ENCODE data around the gene PTGIR.

Gene PTGIR, protein sequence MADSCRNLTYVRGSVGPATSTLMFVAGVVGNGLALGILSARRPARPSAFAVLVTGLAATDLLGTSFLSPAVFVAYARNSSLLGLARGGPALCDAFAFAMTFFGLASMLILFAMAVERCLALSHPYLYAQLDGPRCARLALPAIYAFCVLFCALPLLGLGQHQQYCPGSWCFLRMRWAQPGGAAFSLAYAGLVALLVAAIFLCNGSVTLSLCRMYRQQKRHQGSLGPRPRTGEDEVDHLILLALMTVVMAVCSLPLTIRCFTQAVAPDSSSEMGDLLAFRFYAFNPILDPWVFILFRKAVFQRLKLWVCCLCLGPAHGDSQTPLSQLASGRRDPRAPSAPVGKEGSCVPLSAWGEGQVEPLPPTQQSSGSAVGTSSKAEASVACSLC

DNA sequence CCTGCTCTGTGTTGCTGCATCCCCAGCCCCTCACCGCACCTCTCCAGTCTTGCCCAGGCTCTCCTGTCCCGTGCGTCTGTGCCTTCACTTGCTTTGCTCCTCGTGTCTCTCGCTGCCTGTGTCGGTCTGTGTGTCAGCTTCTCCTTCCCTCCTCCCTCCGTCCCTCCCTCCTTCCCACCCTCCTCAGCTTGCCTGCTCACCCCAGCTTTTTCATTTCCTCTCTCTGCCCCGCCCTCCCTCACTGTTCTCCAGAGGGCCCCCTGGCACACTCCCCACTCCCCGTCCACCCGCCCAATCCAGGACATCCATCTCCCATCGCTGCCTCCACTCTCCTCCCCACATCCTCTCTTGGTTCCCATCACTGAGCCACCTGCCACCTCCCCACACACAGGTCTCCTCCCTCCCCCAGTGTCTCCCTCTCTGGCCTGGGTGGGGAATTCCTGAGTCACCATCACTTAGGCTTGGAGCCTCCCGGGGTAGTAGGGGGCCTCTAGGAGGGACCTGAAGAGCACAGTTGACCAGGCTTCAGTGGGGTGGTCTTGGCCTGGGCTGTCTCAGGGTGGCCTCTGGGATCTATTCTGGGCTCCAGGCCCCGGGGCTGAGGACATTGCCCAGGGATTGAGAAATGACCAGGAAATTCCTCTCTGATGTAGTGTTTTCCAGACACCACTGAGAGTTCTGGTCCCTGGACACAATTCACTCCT is at the start of gene PTGIR:
Gene PTGIR, minus strand, starts transcription at position 132 of the 704 bp plus-strand sequence. CDS start 864 bp downstream, outside the sequence.
- DNase-seq (ENCODE audit: low spot score): no peak

DNA sequence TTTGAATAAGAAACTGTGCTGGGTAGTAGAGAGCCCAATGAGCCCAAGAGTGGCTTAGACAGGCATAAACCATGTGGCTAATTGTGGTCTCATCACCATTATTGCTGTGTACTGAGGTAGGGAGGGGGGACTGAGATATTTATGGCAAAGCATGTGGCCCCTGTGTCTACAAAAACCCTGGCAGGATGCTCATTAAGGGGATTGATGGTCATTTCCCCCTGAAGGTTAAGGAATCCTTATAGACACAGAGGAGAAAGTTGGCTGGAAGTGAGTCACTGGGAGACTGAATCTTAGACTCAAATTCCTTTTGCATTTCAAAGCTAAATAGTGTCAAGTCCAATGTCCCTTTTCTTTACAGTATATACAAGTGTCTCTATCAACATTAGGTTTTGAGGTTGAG is 45.9 kb upstream of the PTGIR start:
- DNase-seq (ENCODE audit: low spot score): no peak

DNA sequence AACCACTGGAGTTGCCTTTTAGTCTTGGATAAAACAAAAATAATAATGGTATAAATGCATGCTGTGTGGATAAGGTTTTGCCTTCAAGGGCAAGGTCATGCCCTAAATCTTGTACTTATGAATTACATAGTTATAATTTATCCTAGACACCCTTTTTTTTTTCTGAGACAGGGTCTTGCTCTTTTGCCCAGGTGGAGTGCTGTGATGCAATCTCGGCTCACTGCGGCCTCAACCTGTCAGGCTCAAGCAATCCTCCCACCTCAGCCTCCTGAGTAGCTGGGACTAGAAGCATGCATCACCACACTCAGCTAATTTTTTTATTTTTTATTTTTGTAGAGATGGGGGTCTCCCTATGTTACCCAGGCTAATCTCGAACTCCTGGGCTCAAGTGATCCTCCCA is 43.8 kb upstream of the PTGIR start:
- DNase-seq (ENCODE audit: low spot score): no peak

DNA sequence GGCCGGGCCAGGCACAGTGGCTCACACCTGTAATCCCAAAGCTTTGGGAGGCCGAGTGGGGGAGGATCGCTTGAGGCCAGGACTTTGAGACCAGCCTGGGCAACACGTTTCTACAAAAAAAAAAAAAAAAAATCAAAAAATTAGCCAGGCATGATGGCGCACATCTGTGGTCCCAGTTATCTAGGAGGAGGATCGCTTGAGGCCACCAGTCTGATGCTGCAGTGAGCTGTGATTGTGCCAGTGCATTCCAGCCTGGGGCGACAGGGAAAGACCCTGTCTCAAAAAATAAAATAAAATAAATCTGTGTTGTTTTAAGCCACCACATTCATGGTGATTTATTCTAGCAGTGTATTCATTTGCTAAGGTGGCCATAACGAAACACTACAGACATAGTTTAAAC is 40.2 kb upstream of the PTGIR start:
- DNase-seq (ENCODE audit: low spot score): no peak

DNA sequence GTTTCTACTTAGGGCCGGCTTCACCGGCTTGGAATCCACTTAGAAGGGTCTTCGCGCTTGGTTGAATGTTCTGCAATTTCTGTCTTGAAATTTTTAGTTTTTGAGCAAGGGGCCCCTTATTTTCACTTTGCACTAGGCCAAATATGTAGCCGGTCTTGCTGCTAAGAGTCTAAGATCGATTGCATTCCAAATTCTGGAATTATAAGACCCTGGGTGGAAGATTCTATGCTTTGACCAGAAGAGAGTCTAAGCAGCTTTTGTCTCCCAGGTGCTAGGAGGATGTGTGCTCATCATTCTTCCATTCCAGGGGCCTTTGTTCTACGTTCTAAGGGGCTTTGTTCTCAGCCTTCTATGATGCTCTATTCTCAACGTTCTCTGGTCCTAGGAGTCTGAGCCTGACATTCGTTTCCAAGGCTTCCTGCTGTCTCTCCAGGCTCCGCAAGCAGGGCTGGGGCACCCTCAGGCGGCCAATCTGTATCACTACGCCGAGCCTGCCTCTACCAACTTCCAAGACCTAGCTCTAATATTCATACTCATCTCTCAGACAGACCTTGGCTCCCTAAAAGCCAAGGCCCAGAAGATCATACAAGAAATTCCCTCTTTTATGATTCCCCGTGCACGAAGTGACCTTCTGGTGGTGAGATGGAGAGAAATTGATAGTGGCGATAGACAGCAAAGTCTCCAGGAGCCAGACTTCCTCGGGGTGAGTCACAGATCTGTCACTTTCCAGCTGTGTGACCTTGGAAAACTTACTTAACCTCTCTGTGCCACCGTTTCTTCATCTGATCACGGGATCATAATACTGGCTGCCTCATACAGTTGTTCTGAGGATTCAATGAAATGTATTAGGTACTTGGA is 37.1 kb upstream of the PTGIR start:
- peak; percentile 87 for DNase-seq (ENCODE audit: low spot score)

DNA sequence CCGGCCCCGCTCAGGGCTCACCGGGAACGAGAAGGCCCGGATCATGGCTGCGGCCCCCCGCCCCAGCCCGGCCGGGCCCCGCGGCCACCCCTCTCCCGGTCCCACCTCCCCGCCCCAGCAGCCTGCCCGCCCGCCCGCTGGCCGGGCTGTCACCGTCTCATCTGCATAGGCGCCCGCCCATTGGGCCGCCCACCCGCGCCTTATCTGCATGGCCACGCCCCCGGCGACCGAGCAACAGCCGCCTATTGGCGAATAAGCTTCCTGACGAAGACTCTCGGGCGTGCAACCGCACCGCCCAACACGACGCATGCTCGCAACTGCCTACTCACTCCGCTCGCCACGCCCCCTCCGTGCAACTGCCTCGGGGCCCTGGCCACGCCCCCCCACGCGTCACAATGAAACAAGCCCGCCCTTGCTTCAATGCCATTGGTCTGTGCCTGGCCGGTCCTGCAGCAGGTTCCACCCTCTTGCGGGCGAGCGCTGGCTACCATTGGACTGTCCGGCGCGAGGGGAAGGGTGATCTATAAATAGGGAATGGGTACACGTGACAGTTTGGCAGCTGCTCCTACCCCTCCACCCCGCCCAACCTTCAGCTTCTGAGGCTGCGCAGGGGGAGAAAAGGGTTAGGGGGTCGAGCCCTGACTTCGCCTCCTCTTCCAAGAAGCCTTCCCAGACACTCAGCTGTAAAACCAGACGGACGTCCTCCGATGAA is 36.3 kb upstream of the PTGIR start, which contains the start of gene DACT3:
Gene DACT3, minus strand, starts transcription at position 163 of the 712 bp plus-strand sequence. Its CDS starts 118 bp downstream, at position 45.
- peak; percentile 100 for DNase-seq (ENCODE audit: low spot score)

DNA sequence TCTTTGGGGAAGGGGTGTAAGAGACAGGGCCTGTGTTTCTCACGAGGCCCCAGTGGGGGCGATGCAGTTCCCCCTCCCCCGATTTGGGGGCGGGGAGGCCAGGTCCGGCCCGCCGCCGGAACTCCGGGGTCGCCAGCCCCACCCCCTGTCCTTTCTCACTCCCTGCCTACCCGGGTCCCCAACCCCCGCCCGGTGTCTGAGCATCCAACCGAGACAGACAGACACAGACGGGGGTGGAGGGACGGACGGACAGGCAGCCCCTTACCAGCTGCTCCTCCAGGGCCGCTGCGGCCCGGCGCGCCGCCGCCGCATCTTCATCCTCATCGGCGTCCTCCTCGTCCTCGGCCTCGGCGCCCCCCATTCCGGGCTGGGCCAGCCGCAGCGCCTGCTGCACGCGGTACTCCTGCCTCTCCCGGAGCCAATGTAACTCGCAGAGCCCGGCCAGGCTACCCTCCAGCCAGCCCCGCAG is 35.7 kb upstream of the PTGIR start:
- no peak for DNase-seq (ENCODE audit: low spot score)

DNA sequence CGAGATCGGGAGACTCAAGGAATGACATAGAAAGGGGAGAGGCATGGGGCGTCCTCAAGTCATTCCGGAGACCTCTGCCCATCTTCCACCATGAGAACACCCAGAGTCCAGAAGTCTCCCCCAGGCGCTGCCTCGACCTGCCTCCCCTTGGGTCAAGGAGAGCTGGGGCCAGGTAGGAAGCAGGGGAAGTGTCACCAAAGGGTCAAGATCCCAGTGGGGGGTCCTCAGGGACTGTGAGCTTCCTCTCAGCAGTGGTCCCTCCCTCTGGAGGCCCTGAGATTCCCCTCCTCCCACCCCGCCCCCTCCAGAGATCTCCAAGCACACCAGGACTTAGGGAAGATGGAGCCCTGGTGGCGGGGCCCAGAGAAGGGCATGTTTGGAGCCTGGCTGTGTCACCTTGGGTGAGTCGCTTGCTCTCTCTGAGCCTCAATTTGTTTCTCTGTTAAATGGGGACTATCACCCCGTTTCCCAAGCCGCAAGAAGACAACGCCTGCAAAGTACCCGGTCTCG is 35.2 kb upstream of the PTGIR start:
- DNase-seq (ENCODE audit: low spot score): peak; percentile 41

DNA sequence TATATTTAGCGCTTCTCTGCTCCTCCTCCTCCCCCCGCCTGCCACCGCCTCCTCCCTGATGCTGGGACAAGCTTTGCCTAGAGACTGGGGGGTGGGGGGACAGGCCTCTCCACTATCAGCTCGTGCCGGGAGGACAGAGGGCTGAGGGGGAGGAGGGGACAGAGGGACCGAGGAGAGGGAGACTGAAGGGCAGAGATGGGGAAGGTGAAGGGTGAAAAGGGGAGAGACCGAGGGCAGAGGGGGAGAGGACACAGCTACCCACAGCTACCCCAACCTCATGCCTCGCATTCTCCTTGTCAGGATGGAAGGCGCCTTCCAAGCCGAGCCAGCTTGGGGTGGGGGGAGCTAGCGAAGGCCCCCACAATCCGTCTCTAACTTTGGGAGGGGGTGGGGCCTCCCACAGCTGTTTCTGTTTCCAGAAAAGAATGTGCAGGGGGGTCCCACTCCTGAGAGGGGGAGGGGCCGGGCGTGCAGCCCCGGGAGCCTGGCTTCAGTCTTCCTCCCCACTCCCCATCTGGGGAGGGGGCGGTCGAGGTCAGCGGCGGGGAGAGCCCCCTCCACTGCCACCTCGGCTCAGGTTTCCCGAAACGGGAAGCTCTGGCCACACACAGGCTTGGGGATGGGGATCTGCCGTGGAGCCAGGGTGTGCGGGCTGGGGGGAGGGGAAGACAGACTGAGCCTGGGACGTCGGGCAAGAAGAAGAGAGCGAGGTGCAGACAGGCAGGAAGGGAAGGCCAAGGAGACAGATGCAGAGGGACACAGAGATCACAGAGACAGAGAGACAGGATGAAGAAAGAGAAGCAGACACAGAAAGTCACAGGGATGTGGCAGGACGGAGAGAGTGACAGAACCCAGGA is 34.5 kb upstream of the PTGIR start:
- DNase-seq (ENCODE audit: low spot score): no peak

DNA sequence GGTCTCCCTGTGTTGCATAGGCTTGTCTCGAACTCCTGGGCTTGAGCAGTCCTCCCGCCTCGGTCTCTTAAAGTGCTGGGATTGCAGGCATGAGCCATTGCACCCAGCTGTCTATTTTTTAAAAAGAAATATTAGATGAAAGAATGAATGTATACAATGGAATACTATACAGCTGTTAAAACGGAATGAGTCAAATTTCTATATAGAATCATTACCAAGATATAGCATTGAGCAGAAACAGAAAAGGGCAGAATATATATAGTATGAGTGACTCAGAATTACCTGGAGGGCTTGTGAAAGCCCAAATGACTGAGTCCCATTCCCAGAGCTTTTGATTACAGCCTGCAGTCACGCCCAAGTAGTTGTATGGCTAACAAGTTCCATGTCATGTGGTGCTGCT is 31.7 kb upstream of the PTGIR start:
- DNase-seq (ENCODE audit: low spot score): no peak

DNA sequence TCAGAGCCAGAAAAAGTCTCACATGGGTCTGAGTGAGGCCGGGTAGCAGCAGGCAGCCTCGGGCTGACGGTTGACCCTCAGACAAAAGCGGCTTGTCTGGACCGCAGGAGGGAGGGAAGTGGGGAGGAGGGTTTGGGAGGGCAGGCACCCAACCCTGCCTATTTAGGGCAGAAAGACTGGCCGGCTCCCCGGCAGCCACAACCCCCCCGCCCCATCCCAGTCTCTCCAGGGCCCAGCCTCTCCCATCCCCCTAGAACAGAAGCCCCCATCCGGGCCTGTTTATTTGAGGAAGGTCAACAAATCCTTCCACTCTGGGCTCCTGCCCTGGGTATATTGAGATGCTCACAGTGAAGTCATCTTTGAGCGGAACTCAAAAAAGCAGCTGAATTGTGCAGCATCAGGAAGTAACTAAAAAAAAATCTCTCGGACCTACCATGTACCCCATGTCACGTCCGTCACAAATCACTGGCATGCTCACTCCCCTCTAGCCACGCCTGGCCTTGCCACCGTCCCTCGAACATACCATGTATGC is 29.8 kb upstream of the PTGIR start:
- DNase-seq (ENCODE audit: low spot score): no peak

DNA sequence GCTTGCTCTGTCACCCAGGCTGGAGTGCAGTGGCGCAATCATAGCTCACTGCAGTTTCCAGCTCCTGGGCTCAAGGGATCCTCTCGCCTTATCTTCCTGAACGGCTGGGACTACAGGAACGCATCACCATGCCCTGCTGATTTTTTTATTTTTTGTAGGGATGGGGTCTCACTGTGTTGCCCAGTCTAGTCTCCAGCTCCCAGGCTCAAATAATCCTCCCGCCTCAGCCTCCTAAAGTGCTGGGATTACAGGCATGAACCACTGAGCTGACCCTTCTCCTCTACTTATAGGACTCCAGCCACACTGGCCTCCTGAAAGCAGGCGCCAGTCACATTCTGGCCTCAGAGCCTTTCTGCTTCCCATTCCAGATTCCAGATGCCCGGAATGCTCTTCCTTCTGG is 25.6 kb upstream of the PTGIR start:
- no peak for DNase-seq (ENCODE audit: low spot score)

DNA sequence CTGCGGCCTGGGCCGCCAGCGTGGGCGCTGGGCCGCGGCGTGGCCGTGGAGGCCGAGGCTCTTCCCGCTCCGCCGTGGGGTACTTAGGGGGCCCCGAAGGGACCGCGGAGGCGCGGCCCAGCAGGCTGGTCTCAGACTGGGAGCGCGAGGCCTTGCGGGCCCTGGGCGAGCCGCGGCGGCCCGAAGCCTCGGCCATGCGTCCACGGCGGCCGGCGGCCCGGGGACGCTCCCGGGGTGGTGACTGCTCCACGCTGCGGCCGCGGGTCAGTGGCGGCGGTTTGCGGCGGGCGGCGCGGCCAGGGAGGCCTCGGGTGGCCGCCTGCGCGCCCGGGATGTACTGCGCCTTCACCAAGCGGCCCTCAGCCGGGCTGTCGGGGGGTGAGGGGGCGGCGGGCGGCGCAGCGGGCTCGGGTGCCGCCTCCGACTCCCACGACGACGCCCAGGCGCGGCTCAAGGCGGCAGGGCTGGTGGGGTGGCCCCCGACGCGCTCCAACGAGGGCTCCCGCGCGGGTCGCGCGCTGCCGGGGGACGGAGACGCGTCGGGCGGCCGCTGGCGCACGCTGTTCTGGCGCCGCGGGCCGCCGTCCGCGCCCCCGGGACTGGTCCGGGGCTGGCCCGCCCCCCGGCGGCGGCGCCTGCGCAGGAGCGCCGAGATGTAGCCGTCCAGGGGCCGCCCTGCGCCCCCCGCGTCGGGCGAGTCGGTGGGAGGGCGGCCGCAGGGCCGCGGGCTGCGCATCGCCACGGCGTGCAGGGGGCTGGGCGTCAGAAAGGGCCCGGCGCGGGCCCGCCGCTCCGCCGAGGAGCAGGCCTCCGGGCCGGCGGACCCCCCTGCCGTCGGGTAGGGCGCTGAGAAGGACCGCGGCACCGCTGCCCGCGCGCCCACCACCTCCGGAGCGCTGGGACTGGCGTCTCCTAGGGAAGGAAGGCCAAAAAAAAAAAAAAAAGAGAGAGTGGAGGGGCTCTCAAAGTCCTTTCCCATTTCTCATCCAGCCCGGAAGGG is 24.4 kb upstream of the PTGIR start:
- no peak for DNase-seq (ENCODE audit: low spot score)

DNA sequence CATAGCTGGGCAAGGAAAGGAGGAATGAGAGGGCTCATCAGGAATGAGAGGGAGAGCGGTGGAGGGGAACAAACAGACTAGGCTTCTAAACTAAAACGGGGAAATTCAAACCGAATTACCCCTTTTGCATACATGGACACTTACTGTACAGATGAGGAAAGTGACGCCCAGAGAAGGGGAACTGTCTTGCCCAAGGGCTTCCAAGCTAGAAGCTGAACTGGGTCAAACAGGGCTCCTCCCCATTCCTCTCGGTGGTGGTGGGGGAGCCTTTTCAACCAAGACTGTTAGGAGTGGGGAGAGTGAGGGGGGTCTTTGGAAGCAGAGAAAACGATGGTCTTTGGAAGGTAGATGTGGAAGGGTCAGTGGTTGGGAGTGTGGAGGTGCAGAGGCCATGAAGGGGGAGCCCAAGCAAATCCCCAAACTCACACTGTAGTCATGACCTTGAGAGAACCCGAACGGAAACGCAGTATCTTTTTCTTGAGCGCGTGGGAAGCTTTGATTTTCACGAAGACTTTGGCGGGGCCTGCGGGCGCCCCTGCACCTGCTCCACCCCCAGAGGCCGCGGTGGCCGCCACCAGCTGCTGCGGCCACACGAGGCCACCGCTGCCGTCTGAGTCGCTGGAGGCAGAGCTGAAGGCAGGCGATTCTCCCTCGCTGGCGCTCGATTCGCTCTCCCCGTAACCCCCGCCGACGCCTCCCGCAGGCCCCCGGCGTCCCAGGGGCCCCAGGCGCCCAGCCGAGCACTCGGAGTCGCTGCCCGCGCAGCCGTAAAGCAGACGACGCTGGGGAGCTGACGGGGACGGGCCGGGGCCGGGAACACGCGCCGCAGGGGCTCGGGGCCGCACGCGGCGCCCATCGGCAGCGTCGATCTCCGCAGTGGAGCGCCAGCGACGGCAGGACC is 23.4 kb upstream of the PTGIR start:
- DNase-seq (ENCODE audit: low spot score): no peak

DNA sequence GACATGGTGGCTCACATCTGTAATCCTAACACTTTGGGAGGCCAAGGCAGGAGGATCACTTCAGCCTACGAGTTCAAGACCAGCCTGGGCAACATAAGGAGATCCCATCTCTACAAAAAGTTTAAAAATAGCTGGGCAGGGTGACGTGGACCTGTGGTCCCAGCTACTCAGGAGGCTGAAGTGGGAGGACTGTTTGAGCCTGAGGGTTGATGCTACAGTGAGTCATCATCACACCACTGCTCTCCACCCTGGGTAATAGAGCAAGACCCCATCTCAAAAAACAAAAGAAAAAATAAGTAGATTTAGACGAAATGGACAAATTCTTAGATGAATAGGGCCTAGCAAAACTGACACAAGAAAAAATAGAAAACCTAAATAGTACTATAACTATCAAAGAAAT is 21.5 kb upstream of the PTGIR start:
- no peak for DNase-seq (ENCODE audit: low spot score)

DNA sequence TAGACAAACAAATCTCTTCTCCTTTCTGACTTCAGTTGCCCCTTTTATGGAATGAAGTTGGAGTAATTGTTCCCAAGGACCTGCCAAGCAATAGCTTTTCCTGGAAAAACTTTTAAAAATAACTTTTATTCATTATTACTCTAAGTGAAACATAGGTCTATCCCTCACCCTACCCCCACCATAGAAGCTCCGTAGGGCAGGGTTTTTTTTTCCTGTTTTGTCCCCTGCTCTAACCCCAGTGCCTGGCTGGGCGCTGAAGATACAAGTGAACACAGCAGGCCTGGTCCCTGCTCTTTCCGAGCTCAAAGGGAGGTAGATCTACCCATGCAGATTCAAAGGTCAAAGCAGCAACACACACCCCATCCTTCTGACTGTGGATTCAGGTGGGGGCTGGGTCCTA is 19.8 kb upstream of the PTGIR start:
- DNase-seq (ENCODE audit: low spot score): no peak

DNA sequence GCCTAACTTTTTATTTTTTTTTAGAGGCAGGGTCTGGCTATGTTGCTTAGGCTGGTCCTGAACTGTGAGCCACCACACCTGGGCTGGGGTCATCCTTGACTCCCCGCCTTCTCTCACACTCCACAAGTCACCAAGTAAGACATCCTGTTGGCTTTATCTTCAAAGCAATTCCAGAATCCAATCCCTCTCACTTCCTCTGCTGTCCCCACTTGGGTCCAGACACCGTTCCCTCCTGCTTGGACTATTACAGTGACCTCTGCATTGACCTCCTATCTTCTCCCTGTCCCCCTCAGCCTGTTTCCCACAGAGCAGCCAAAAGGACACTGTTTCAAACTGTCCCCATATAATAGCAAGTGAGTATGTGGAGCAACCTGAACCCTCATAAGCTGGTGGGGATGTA is 15.8 kb upstream of the PTGIR start:
- no peak for DNase-seq (ENCODE audit: low spot score)
